Body of pancreas (tissue), 4 donors: ENCODE measurements around the gene USP25. TPM values are rescaled to one million over a fixed set of nuclear protein-coding genes. Genes with fewer than 3 reads are reported as not detected.

Source experiments
- ATAC-seq: fragments of 150-250 bp; one replicate; pipeline ENCODE4 v1.9.1; 2016
- DNase-seq, 4 donors: peaks; one replicate each; pipeline ENCODE4 v3.0.0-alpha.2; 2019
- H3K27ac ChIP-seq, 4 donors: fragments of 200-600 bp; sonication (generic); 1 replicate in 3 of 4; 2 replicates in 1 of 4; pipeline versions ENCODE4 v1.5.1 to v1.6.1; 2016 to 2019; ENCODE audit warnings: mild to moderate bottlenecking in 1 of 4, mixed read lengths in 1 of 4, moderate library complexity in 1 of 4
- H3K27me3 ChIP-seq, 2 donors: fragments of 200-600 bp; sonication (generic); one replicate each; pipeline ENCODE4 v1.6.0; 2016; ENCODE audit warnings: mild to moderate bottlenecking in 1 of 2
- H3K36me3 ChIP-seq, 2 donors: fragments of 200-600 bp; sonication (generic); replicated peaks in 1 of 2; 2 replicates each; pipeline ENCODE4 v1.5.1; 2016; ENCODE audit warnings: low read depth in 2 of 2; ENCODE audit not compliant: insufficient read depth in 1 of 2
- H3K4me1 ChIP-seq: fragments of 200-600 bp; sonication (generic); one replicate; pipeline ENCODE4 v1.6.0; 2016
- H3K4me3 ChIP-seq, 2 donors: fragments of 200-600 bp; sonication (generic); 1 replicate in 1 of 2; 2 replicates in 1 of 2; pipeline ENCODE4 v1.5.1; 2016 to 2019
- H3K9me3 ChIP-seq, 3 donors: fragments of 200-600 bp; sonication (generic); 1 replicate in 2 of 3; 2 replicates in 1 of 3; pipeline ENCODE4 v1.5.1; 2016
- CTCF ChIP-seq, 7 experiments: fragments of 450-650 bp in 4 of 7; fragments of 200-600 bp in 3 of 7; sonication (generic) in 3 of 7; IDR thresholded peaks; one replicate each; pipeline ENCODE4 v1.5.1; 2016 to 2019; ENCODE audit warnings: antibody characterized with exemption in 7 of 7
- POLR2A ChIP-seq, 3 donors: fragments of 450-650 bp; IDR thresholded peaks; one replicate each; pipeline ENCODE4 v1.6.1; 2016; ENCODE audit warnings: antibody characterized with exemption in 3 of 3, mild to moderate bottlenecking in 2 of 3
- WGBS, 2 donors: methylation state at CpG; one replicate each; pipeline ENCODE4 v1.1.5; 2017; 5-methylcytosine and 5-hydroxymethylcytosine counted together
- intact Hi-C: fragments of 100-400 bp; cut with DNase I; formaldehyde crosslinking; loops from one replicate; pipeline ENCODE4 v1.15.1; 2023
- total RNA-seq, 2 donors: library from RNA; depleted of rRNA; stranded (reverse); fragments of >200 nt; gene quantifications; one replicate each; pipeline ENCODE4 v1.1.0, GENCODE V29; 2016

Gene USP25
- total RNA-seq, 2 donors from 2014 or later, result 31.4 to 37.9 TPM

- H3K27me3 ChIP-seq, result no peaks in the 10 kb centered on the region
- intact Hi-C loops, result no loop called here
- TF ChIP-seq CTCF (IDR thresholded peaks at IDR 0.05) (no peak), POLR2A (IDR thresholded peaks at IDR 0.05) (no peak)
- H3K4me1 ChIP-seq, result peaks cover 31% of the 10 kb centered on the region
- no peaks in the 10 kb centered on the region for H3K36me3 ChIP-seq
- H3K27ac ChIP-seq, result no peak overlapping the region
- no peak for ATAC-seq
- H3K4me3 ChIP-seq, result no peak overlapping the region
- H3K9me3 ChIP-seq, result no peaks in the 10 kb centered on the region
- WGBS, 2 donors, result 97% methylated on average over 6 of the region's 6 CpGs
- no peak for DNase-seq
Observed at GRCh38 chr21:15771311-15771710, 41.5 kb downstream of the USP25 start.

GRCh38 chr21:15772654-15773053 lies 42.9 kb downstream of the USP25 start:
- WGBS, 2 donors, result 92 to 98% methylated on average over 3 of the region's 3 CpGs
- ATAC-seq (no peak), DNase-seq (no peak)
- Histone ChIP-seq H3K27ac (no peak overlapping the region), H3K36me3 (no peaks in the 10 kb centered on the region), H3K4me1 (peaks cover 18% of the 10 kb centered on the region), H3K27me3 (no peaks in the 10 kb centered on the region), H3K4me3 (no peak overlapping the region), H3K9me3 (no peaks in the 10 kb centered on the region)
- intact Hi-C loops, result no loop called here
- TF ChIP-seq CTCF (IDR thresholded peaks at IDR 0.05), result no peak
- no peak for TF ChIP-seq POLR2A (IDR thresholded peaks at IDR 0.05)

- TF ChIP-seq POLR2A (IDR thresholded peaks at IDR 0.05), result no peak
- ATAC-seq, result no peak
- Histone ChIP-seq H3K4me3 (no peak overlapping the region), H3K9me3 (no peaks in the 10 kb centered on the region), H3K36me3 (no peaks in the 10 kb centered on the region), H3K4me1 (peaks cover 8% of the 10 kb centered on the region), H3K27ac (no peak overlapping the region), H3K27me3 (no peaks in the 10 kb centered on the region)
- intact Hi-C loops, result no loop called here
- no peak for DNase-seq
- WGBS, 2 donors, result 90 to 94% methylated on average over 3 of the region's 3 CpGs
Observed at GRCh38 chr21:15774590-15774989, 44.8 kb downstream of the USP25 start.

GRCh38 chr21:15775291-15775690 lies 45.5 kb downstream of the USP25 start:
- Histone ChIP-seq H3K4me1 (peaks cover 8% of the 10 kb centered on the region), H3K27me3 (no peaks in the 10 kb centered on the region), H3K36me3 (no peaks in the 10 kb centered on the region), H3K4me3 (no peak overlapping the region), H3K9me3 (no peaks in the 10 kb centered on the region), H3K27ac (no peak overlapping the region)
- DNase-seq, result no peak
- WGBS, 2 donors, result 95 to 97% methylated on average over 4 of the region's 4 CpGs
- intact Hi-C loops, result no loop called here
- no peak for ATAC-seq
- TF ChIP-seq CTCF (IDR thresholded peaks at IDR 0.05) (no peak), POLR2A (IDR thresholded peaks at IDR 0.05) (no peak)

GRCh38 chr21:15775981-15776380 lies 46.2 kb downstream of the USP25 start:
- no peak for TF ChIP-seq POLR2A (IDR thresholded peaks at IDR 0.05)
- TF ChIP-seq CTCF (IDR thresholded peaks at IDR 0.05), result no peak
- intact Hi-C loops, result no loop called here

More at GRCh38 chr21:15775981-15776380, 46.2 kb downstream of the USP25 start:
- Histone ChIP-seq H3K27ac (no peak overlapping the region), H3K4me3 (no peak overlapping the region), H3K36me3 (no peaks in the 10 kb centered on the region), H3K27me3 (no peaks in the 10 kb centered on the region), H3K9me3 (no peaks in the 10 kb centered on the region), H3K4me1 (peaks cover 8% of the 10 kb centered on the region)
- no peak for ATAC-seq
- DNase-seq, result no peak
